OCI-LY1 (cell line): ENCODE data around the gene PDE1C.

ENCODE experiments used
- H2AFZ ChIP-seq: fragments of 200-600 bp; sonication (generic), shearing (Covaris generic); 2 replicates; pipeline ENCODE4 v1.6.0; 2014; ENCODE audit warnings: antibody characterized with exemption, mild to moderate bottlenecking, low read length
- H3F3A ChIP-seq: fragments of 200-600 bp; sonication (generic), shearing (Covaris generic); 2 replicates; pipeline ENCODE4 v1.6.0; 2014; ENCODE audit warnings: mild to moderate bottlenecking, antibody characterized with exemption, low read length, moderate library complexity; ENCODE audit not compliant: insufficient read depth
- H3K27ac ChIP-seq: fragments of 200-600 bp; sonication (generic); 2 replicates; pipeline ENCODE4 v1.5.1; 2014; ENCODE audit warnings: low read length, mixed run types, mild to moderate bottlenecking, low read depth; ENCODE audit not compliant: poor library complexity, severe bottlenecking
- H3K27me3 ChIP-seq: fragments of 200-600 bp; sonication (generic); 2 replicates; pipeline ENCODE4 v1.6.0; 2014; ENCODE audit warnings: antibody characterized with exemption, mild to moderate bottlenecking, low read length, moderate library complexity; ENCODE audit not compliant: insufficient read depth
- H3K36me3 ChIP-seq: fragments of 200-600 bp; sonication (generic); 2 replicates; pipeline ENCODE4 v1.6.1; 2014; ENCODE audit warnings: mild to moderate bottlenecking, antibody characterized with exemption, low read length, moderate library complexity, mixed read lengths; ENCODE audit not compliant: insufficient read depth
- H3K4me1 ChIP-seq: fragments of 200-600 bp; sonication (generic); 2 replicates; pipeline ENCODE4 v1.5.1; 2014; ENCODE audit warnings: mild to moderate bottlenecking, low read length, moderate library complexity; ENCODE audit not compliant: insufficient read depth, severe bottlenecking
- H3K4me2 ChIP-seq: fragments of 200-600 bp; sonication (generic), shearing (Covaris generic); 2 replicates; pipeline ENCODE4 v1.6.1; 2014; ENCODE audit warnings: low read length
- H3K4me3 ChIP-seq: fragments of 200-600 bp; sonication (generic); 2 replicates; pipeline ENCODE4 v1.5.1; 2014; ENCODE audit warnings: low read length, low read depth, mild to moderate bottlenecking, mixed read lengths; ENCODE audit not compliant: poor library complexity, severe bottlenecking
- H3K79me2 ChIP-seq: fragments of 200-600 bp; shearing (Covaris generic); 2 replicates; pipeline ENCODE4 v1.6.1; 2016; ENCODE audit warnings: mixed run types, low read length, mixed read lengths; ENCODE audit not compliant: insufficient read depth
- H3K9ac ChIP-seq: fragments of 200-600 bp; sonication (generic), shearing (Covaris generic); 2 replicates; pipeline ENCODE4 v1.6.1; 2014; ENCODE audit warnings: mild to moderate bottlenecking, low read length, mixed read lengths
- H3K9me2 ChIP-seq: fragments of 200-600 bp; sonication (generic), shearing (Covaris generic); 2 replicates; pipeline ENCODE4 v1.6.1; 2014; ENCODE audit warnings: low read depth, mild to moderate bottlenecking, low read length, mixed read lengths
- H3K9me3 ChIP-seq: fragments of 200-600 bp; shearing (Covaris generic); 2 replicates; pipeline ENCODE4 v1.6.1; 2014; ENCODE audit warnings: low read length, mixed read lengths
- H4K20me1 ChIP-seq: fragments of 200-600 bp; sonication (generic), shearing (Covaris generic); 2 replicates; pipeline ENCODE4 v1.6.0; 2016; ENCODE audit warnings: mild to moderate bottlenecking, low read length; ENCODE audit not compliant: insufficient read depth
- CTCF ChIP-seq: fragments of 200-600 bp; sonication (generic), shearing (Covaris generic); IDR thresholded peaks from 2 replicates; pipeline ENCODE4 v1.5.1; 2017; ENCODE audit warnings: mild to moderate bottlenecking, antibody characterized with exemption, low read length, moderate library complexity, mixed read lengths
- EZH2 ChIP-seq: fragments of 200-600 bp; sonication (generic), shearing (Covaris generic); IDR thresholded peaks from 2 replicates; pipeline ENCODE4 v1.8.0; 2017; ENCODE audit warnings: borderline replicate concordance, mixed run types, mild to moderate bottlenecking, antibody characterized with exemption, low read length, moderate library complexity, mixed read lengths

PDE1C gene

GRCh38 chr7:32074787-32075585 is 4.8 kb upstream of the PDE1C start:
- TF ChIP-seq CTCF (no peak), EZH2 (no peak)

DNA sequence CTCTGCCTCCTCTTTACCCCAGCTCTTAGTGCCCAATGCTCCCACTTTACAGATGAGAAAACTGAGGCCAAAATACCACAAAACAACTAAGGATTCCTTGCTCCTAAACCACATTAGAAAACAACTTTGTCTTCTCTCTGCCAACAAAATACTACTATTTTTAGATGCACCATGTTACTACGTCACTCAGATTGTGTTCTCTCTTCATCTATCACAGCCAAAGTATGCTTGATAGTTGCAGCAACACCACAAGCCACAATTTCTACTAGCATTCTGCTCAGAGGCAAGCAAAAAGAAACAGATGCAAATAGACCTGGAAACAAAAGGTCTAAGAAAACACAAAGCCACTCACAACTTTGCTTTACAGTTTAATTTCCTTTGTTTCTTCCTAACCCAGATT is 3.3 kb upstream of the PDE1C start:
- Histone ChIP-seq H3K79me2 (no peaks in the 10 kb centered on the region), H3K36me3 (no peaks in the 10 kb centered on the region), H3K27me3 (no peaks in the 10 kb centered on the region), H3K4me3 (no peak overlapping the region), H3K27ac (no peak overlapping the region), H3K4me1 (no peaks in the 10 kb centered on the region), H3K9me3 (no peaks in the 10 kb centered on the region), H2AFZ (no peak overlapping the region), H3F3A (no peaks in the 10 kb centered on the region), H3K4me2 (no peak overlapping the region), H4K20me1 (no peaks in the 10 kb centered on the region), H3K9me2 (no peaks in the 10 kb centered on the region), H3K9ac (no peak overlapping the region)
- no peak for TF ChIP-seq CTCF
- TF ChIP-seq EZH2: no peak

More at GRCh38 chr7:32074787-32075585, 4.8 kb upstream of the PDE1C start:
- Histone ChIP-seq H3K4me3 (no peak overlapping the region), H3K4me1 (no peaks in the 10 kb centered on the region), H3K4me2 (no peak overlapping the region), H3F3A (no peaks in the 10 kb centered on the region), H3K9me2 (no peaks in the 10 kb centered on the region), H3K27me3 (no peaks in the 10 kb centered on the region), H3K27ac (no peak overlapping the region), H2AFZ (no peak overlapping the region), H3K9ac (no peak overlapping the region), H4K20me1 (no peaks in the 10 kb centered on the region), H3K36me3 (no peaks in the 10 kb centered on the region), H3K9me3 (no peaks in the 10 kb centered on the region), H3K79me2 (no peaks in the 10 kb centered on the region)

GRCh38 chr7:32072397-32072796 is 2.2 kb upstream of the PDE1C start:
- Histone ChIP-seq H3F3A (no peaks in the 10 kb centered on the region), H2AFZ (no peak overlapping the region), H3K79me2 (no peaks in the 10 kb centered on the region), H3K27ac (no peak overlapping the region), H3K9me3 (no peaks in the 10 kb centered on the region), H3K36me3 (no peaks in the 10 kb centered on the region), H4K20me1 (no peaks in the 10 kb centered on the region), H3K27me3 (no peaks in the 10 kb centered on the region), H3K9me2 (no peaks in the 10 kb centered on the region), H3K4me3 (no peak overlapping the region), H3K4me2 (no peak overlapping the region), H3K4me1 (no peaks in the 10 kb centered on the region), H3K9ac (no peak overlapping the region)
- TF ChIP-seq EZH2 (no peak), CTCF (no peak)
